Astrocyte of the spinal cord (primary cell): ENCODE data around the gene UBXN11.

Experiments used
- DNase-seq: peaks from one replicate; pipeline ENCODE4 v3.0.0; 2011; ENCODE audit warnings: low read depth, low spot score
- H3K4me3 ChIP-seq: 2 replicates; pipeline ENCODE4 v1.5.1; 2011; ENCODE audit warnings: low read depth, mild to moderate bottlenecking, low read length, moderate library complexity
- CTCF ChIP-seq: IDR thresholded peaks from 2 replicates; pipeline ENCODE4 v1.5.1; 2012; ENCODE audit warnings: low read depth, mild to moderate bottlenecking, low read length, inconsistent platforms
- in situ Hi-C: cut with HindIII; loops from 2 replicates; pipeline ENCODE4 v1.10.0; 2017; ENCODE audit warnings: low sequenced_read_pairs

Gene UBXN11

GRCh38 chr1:26265405-26265804 lies 41.0 kb downstream of the UBXN11 start:
- in situ Hi-C loops = no loop called here
- no peak for DNase-seq
- no peak overlapping the region for H3K4me3 ChIP-seq
- TF ChIP-seq CTCF = no peak

GRCh38 chr1:26263212-26263611 lies 43.2 kb downstream of the UBXN11 start:
- no peak for DNase-seq
- H3K4me3 ChIP-seq = no peak overlapping the region
- TF ChIP-seq CTCF = no peak
- in situ Hi-C loops = no loop called here

DNA sequence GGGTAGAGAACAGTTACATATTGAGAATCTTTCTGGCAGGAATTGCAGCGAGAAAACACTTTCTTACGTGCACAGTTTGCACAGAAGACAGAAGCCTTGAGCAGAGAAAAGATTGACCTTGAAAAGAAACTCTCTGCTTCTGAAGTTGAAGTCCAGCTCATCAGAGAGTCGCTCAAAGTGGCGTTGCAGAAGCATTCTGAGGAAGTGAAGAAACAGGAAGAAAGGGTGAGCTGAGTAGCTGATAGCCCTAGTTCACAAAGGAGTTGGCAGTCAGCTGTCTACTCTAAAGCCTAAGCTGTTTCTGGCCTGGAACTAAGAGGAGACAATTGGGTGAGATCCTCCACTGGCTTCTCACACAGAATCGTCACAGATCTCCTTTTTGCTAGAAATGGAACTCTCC lies 46.9 kb downstream of the UBXN11 start:
- TF ChIP-seq CTCF = no peak
- H3K4me3 ChIP-seq = no peak overlapping the region
- DNase-seq = no peak
- in situ Hi-C loops = no loop called here

DNA sequence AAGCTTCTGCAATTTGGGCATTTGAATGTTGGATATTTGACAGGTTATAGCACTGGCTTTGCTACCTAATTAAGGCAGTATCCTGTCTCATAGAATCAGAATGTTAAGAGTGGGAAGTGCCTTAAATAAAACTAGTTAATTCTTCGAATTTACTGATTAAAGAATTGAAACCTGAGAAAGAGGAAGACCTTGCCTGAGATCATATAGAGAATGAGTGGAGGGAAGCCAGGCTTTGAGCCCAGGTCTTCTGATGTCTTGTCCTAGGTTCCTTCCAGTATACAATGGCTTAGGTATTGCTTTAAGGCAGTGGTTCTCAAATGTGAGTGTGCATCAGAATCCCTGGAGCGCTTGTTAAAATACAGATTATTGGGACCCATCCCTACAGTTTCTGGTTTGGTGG lies 47.4 kb downstream of the UBXN11 start:
- H3K4me3 ChIP-seq = no peak overlapping the region
- no peak for TF ChIP-seq CTCF
- in situ Hi-C loops = no loop called here
- no peak for DNase-seq

GRCh38 chr1:26257222-26257621 lies 49.2 kb downstream of the UBXN11 start:
- H3K4me3 ChIP-seq = no peak overlapping the region
- in situ Hi-C loops = no loop called here
- TF ChIP-seq CTCF = no peak
- DNase-seq = no peak

GRCh38 chr1:26254404-26254803 lies 52.0 kb downstream of the UBXN11 start:
- in situ Hi-C loops = no loop called here
- no peak for DNase-seq
- TF ChIP-seq CTCF = no peak
- no peak overlapping the region for H3K4me3 ChIP-seq

- in situ Hi-C loops = no loop called here
- no peak overlapping the region for H3K4me3 ChIP-seq
- no peak for TF ChIP-seq CTCF
- no peak for DNase-seq
These were observed 53.7 kb downstream of the UBXN11 start for GRCh38 chr1:26252718-26253117.
